ENCODE data around the gene MDGA2.

The MDGA2 gene

GRCh38 chr14:46840944-46841720, 834.3 kb downstream of the MDGA2 start:
- DNase-seq: no peak

- DNase-seq: no peak
Observed at GRCh38 chr14:46820291-46820690, 855.1 kb downstream of the MDGA2 start.

DNA sequence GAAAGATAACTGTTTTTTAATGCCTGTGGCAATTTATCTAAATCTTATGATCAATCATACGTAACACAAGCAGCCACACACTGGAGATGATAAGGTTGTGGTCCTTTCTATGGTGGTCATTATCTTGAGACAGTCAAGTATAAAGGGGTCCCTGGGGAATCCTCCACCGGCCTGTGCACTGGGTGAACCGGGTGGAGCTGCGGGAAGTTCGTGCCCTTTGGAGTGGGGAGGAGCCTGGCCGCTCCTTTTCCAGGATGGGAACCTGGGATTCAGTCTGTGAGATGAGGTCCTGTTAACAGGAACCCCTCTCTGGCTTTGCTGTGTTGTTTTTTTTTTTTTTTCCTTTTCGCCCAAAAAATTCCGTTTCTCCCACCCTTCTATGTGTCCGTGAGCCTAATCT, 856.3 kb downstream of the MDGA2 start:
- no peak for DNase-seq

DNA sequence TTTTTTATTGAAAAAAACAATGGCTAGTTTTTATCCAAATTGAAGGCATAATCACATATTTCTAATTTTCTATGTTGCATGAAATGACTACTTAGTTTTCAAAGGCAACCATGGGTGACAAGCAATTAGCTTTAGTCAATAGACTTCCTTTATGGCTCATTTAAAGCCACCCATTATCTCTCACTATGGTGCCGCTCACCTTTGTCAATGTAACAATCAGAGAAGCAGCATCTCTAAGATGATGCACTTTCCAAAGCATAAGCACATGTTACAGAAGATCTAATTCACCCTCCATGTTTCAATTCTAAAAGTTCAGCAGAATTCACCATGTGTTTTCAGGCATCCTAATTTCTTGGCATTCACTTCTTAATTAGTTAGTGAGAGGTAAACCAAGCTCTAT, 857.3 kb downstream of the MDGA2 start:
- peak; percentile 89 for DNase-seq

DNA sequence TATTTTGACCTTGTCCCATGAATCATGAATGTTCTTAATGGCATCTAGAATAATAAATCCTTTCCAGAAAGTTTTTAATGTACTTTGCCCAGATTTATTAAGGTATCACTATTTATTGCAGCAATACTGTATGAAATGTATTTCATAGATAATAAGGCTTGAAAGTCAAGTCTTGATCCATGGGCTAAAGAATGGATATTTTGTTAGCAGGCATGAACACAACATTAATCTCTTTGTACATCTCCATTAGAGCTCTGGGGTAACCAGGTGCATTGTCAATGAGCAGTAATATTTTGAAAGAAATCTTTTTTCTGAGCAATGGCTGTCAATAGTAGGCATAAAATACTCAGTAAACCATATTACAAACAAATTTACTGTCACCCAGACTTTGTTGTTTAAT, 882.3 kb downstream of the MDGA2 start:
- DNase-seq: no peak
